A549 (cell line): ENCODE data around the gene NAA30.
"Not testable (repeated sequence)": the region's sequence is repeated elsewhere in the genome, so short reads cannot be mapped to it uniquely, and the experiment has no call there.

ENCODE experiments used
- MAZ ChIP-seq: fragments of 150-350 bp; IDR thresholded peaks from 2 replicates; pipeline ENCODE4 v1.6.1; 2014; ENCODE audit warnings: antibody characterized with exemption, low read depth, low read length, borderline replicate concordance
- PHF8 ChIP-seq: fragments of 200-600 bp; sonication (generic); IDR thresholded peaks from 2 replicates; pipeline ENCODE4 v1.6.1; 2016; ENCODE audit warnings: low read depth, mild to moderate bottlenecking, antibody characterized with exemption, moderate library complexity, borderline replicate concordance

DNA sequence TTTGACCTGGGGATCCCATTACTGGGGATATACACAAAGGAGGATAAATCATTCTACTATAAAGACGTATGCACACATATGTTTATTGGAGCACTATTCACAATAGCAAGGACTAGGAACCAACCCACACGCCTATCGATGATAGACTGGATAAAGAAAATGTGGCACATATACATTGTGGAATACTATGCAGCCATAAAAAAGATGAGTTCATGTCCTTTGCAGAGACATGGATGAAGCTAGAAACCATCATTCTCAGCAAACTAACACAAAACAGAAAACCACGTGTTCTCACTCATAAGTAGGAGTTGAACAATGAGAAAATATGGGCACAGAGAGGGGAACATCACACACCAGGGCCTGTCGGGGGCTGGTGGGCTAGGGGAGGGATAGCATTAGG is 20.2 kb upstream of the NAA30 start:
- not testable (repeated sequence) for TF ChIP-seq MAZ, PHF8
